ENCODE data around the gene TRIM33.

TRIM33 gene

DNA sequence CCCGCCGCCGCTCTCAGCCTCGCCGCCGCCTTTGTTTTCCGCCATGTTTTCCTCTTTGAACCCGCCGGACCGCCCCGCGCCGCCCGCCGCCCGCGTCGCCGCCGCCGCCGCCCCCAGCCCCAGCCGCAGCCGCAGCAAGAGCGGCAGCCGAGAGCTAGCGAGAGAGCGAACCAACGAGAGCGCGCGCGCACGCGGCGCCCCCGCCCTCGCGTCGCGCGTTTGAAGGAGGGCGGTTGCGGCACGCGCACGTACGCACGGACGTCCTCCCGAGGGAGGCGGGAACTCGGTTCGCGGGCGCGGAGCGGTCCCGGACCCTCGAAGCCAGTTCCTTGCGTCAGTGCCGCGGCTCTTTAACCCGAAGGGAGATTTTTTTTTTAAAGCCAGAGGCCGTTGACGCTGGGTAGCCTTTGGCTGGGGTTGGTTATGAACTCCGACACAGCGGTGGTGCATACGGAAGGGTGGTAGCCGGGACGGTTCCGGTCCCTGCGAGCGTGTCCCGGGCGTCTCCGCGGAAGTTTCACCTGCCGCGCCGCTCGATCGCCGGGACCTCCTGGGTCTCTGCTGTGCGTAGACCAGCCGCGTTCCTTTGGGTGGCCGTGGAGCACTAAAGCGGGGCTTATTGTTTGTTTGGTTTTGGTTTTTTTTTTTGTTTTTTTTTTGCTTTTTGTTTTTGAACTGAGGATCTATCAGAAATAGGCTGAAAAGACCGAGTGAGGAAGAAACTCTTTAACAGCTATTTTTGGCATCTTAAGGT is at the start of gene TRIM33:
TRIM33 (minus strand) TSS at position 172 of the 754 bp plus-strand sequence; CDS start at position 45, 127 bp downstream.
- DNase-seq (ENCODE audit: extremely low read depth, insufficient read length) = peak; percentile 100
- peak within 1 kb of the TSS; percentile 100 for H3K4me3 ChIP-seq (replicated peaks; ENCODE audit: low read depth, low read length)
- TF ChIP-seq, protein P1, sequence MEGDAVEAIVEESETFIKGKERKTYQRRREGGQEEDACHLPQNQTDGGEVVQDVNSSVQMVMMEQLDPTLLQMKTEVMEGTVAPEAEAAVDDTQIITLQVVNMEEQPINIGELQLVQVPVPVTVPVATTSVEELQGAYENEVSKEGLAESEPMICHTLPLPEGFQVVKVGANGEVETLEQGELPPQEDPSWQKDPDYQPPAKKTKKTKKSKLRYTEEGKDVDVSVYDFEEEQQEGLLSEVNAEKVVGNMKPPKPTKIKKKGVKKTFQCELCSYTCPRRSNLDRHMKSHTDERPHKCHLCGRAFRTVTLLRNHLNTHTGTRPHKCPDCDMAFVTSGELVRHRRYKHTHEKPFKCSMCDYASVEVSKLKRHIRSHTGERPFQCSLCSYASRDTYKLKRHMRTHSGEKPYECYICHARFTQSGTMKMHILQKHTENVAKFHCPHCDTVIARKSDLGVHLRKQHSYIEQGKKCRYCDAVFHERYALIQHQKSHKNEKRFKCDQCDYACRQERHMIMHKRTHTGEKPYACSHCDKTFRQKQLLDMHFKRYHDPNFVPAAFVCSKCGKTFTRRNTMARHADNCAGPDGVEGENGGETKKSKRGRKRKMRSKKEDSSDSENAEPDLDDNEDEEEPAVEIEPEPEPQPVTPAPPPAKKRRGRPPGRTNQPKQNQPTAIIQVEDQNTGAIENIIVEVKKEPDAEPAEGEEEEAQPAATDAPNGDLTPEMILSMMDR (IDR thresholded peaks at IDR 0.05; ENCODE audit: insufficient read depth, low read length, poor library complexity, severe bottlenecking) = no peak
- H3K27me3 ChIP-seq (replicated peaks; ENCODE audit: control insufficient read depth, insufficient read depth, low read length) = no peaks in the 10 kb centered on the region
- no peaks in the 10 kb centered on the region for H3K36me3 ChIP-seq (ENCODE audit: control insufficient read depth, insufficient read depth, low read length)

DNA sequence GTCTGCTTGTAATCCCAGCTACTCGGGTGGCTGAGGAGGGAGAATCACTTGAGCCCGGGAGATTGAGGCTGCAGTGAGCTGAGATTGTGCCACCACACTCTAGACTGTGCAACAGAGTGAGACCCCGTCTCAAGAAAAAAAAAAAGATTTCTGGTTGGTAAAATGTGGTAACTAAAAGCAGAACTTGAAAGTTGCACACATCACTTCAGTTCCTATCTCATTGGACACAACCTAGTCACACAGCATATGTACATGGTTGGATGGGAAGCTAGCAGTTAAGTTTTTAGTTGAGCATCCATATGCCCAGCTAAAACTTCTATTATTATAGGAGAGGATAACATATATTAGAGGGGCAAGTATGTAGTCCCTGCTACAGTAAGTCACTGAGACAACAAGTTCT is 48.4 kb upstream of the TRIM33 start:
- H3K36me3 ChIP-seq (ENCODE audit: control insufficient read depth, insufficient read depth, low read length) = no peaks in the 10 kb centered on the region
- no peak overlapping the region for H3K4me3 ChIP-seq (replicated peaks; ENCODE audit: low read depth, low read length)
- peak; percentile 17 for DNase-seq (ENCODE audit: extremely low read depth, insufficient read length)
- TF ChIP-seq, protein P1 (IDR thresholded peaks at IDR 0.05; ENCODE audit: insufficient read depth, low read length, poor library complexity, severe bottlenecking) = no peak
- no peaks in the 10 kb centered on the region for H3K27me3 ChIP-seq (replicated peaks; ENCODE audit: control insufficient read depth, insufficient read depth, low read length)

DNA sequence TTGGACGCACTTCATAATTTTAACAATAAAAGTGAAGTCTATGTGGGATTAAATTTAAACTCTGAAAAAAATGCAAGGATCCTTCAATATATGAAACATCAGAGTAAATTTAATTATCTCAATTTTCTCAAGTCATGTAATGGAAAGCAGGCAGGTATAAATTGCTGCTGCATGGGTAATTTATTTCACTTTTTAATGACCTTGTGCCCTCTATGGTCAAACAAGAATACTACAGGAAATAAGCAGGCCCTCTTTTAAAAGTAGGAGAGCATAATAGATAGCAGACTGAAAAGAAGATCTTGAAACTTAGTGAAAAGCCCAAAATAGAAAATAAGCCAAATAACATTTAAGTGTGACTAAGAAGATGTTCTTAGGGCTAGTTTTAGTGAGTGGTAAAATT is 47.5 kb upstream of the TRIM33 start:
- no peak overlapping the region for H3K4me3 ChIP-seq (replicated peaks; ENCODE audit: low read depth, low read length)
- H3K27me3 ChIP-seq (replicated peaks; ENCODE audit: control insufficient read depth, insufficient read depth, low read length) = no peaks in the 10 kb centered on the region
- H3K36me3 ChIP-seq (ENCODE audit: control insufficient read depth, insufficient read depth, low read length) = no peaks in the 10 kb centered on the region
- DNase-seq (ENCODE audit: extremely low read depth, insufficient read length) = no peak
- TF ChIP-seq, protein P1 (IDR thresholded peaks at IDR 0.05; ENCODE audit: insufficient read depth, low read length, poor library complexity, severe bottlenecking) = peak; percentile 40

DNA sequence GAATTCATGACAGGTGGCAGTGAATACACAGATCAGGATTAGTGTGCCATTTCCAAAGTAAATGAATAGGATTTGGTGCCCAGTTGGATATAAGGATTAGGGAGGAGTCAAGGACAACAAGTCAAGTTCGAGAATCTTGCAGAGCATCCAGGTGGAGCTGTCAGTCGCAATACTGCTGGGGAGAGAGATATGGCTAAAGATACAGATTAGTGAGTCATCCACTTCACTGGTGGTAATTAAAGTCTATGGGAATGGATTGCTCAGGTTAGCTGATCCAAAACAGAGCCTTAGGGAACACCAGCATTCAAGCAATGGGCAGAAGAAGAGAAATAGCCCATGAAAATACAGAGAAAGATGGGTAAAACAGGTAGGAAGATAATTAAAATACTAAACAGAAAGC is 43.6 kb upstream of the TRIM33 start:
- TF ChIP-seq, protein P1 (IDR thresholded peaks at IDR 0.05; ENCODE audit: insufficient read depth, low read length, poor library complexity, severe bottlenecking) = no peak
- H3K4me3 ChIP-seq (replicated peaks; ENCODE audit: low read depth, low read length) = no peak overlapping the region

DNA sequence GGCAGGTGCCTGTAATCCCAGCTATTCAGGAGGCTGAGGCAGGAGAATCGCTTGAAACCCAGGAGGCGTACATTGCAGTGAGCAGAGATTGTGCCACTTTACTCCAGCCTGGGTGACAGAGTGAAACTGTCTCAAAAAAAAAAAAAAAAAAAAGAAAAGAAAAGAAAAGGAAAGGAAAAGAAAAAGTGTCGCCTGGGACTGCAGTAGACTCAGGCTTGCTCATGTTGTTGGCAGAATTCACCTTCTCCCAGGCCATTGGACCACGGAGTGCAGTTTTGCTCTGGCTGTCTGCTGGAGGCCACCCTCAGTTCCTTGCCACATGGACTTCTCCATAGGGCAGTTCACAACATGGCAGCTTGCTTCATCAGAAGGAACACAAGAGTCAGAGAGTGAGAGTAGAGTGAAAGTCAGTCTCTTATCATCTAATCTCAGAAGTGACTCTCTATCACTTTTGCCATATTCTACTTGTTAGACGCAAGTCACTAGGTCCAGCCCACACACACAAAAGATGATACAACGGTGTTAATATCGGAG is 41.2 kb upstream of the TRIM33 start:
- TF ChIP-seq, protein P1 (IDR thresholded peaks at IDR 0.05; ENCODE audit: insufficient read depth, low read length, poor library complexity, severe bottlenecking) = no peak
- H3K27me3 ChIP-seq (replicated peaks; ENCODE audit: control insufficient read depth, insufficient read depth, low read length) = no peaks in the 10 kb centered on the region
- H3K4me3 ChIP-seq (replicated peaks; ENCODE audit: low read depth, low read length) = no peak overlapping the region
- DNase-seq (ENCODE audit: extremely low read depth, insufficient read length) = no peak
- H3K36me3 ChIP-seq (ENCODE audit: control insufficient read depth, insufficient read depth, low read length) = no peaks in the 10 kb centered on the region

More for the DNA sequence above, 43.6 kb upstream of the TRIM33 start:
- no peak for DNase-seq (ENCODE audit: extremely low read depth, insufficient read length)
- no peaks in the 10 kb centered on the region for H3K27me3 ChIP-seq (replicated peaks; ENCODE audit: control insufficient read depth, insufficient read depth, low read length)
- H3K36me3 ChIP-seq (ENCODE audit: control insufficient read depth, insufficient read depth, low read length) = no peaks in the 10 kb centered on the region
